ENCODE data around the gene UNC79.

The UNC79 gene

GRCh38 chr14:93753647-93754046 is 322.9 kb downstream of the UNC79 start:
- no peak for DNase-seq

- no peak for DNase-seq
Observed at GRCh38 chr14:93757206-93757605, 326.5 kb downstream of the UNC79 start.

Measured in suppressor macrophage (primary cell).